OCI-LY1 (cell line): ENCODE data around the gene GRID2IP.
A peak's percentile ranks its signal among the peaks of the same experiment; 100 is the strongest.

Experiments used
- H2AFZ ChIP-seq: fragments of 200-600 bp; sonication (generic), shearing (Covaris generic); 2 replicates; pipeline ENCODE4 v1.6.0; 2014; ENCODE audit warnings: antibody characterized with exemption, mild to moderate bottlenecking, low read length
- H3F3A ChIP-seq: fragments of 200-600 bp; sonication (generic), shearing (Covaris generic); 2 replicates; pipeline ENCODE4 v1.6.0; 2014; ENCODE audit warnings: mild to moderate bottlenecking, antibody characterized with exemption, low read length, moderate library complexity; ENCODE audit not compliant: insufficient read depth
- H3K27ac ChIP-seq: fragments of 200-600 bp; sonication (generic); 2 replicates; pipeline ENCODE4 v1.5.1; 2014; ENCODE audit warnings: low read length, mixed run types, mild to moderate bottlenecking, low read depth; ENCODE audit not compliant: poor library complexity, severe bottlenecking
- H3K27me3 ChIP-seq: fragments of 200-600 bp; sonication (generic); 2 replicates; pipeline ENCODE4 v1.6.0; 2014; ENCODE audit warnings: antibody characterized with exemption, mild to moderate bottlenecking, low read length, moderate library complexity; ENCODE audit not compliant: insufficient read depth
- H3K36me3 ChIP-seq: fragments of 200-600 bp; sonication (generic); 2 replicates; pipeline ENCODE4 v1.6.1; 2014; ENCODE audit warnings: mild to moderate bottlenecking, antibody characterized with exemption, low read length, moderate library complexity, mixed read lengths; ENCODE audit not compliant: insufficient read depth
- H3K4me1 ChIP-seq: fragments of 200-600 bp; sonication (generic); 2 replicates; pipeline ENCODE4 v1.5.1; 2014; ENCODE audit warnings: mild to moderate bottlenecking, low read length, moderate library complexity; ENCODE audit not compliant: insufficient read depth, severe bottlenecking
- H3K4me2 ChIP-seq: fragments of 200-600 bp; sonication (generic), shearing (Covaris generic); 2 replicates; pipeline ENCODE4 v1.6.1; 2014; ENCODE audit warnings: low read length
- H3K4me3 ChIP-seq: fragments of 200-600 bp; sonication (generic); 2 replicates; pipeline ENCODE4 v1.5.1; 2014; ENCODE audit warnings: low read length, low read depth, mild to moderate bottlenecking, mixed read lengths; ENCODE audit not compliant: poor library complexity, severe bottlenecking
- H3K79me2 ChIP-seq: fragments of 200-600 bp; shearing (Covaris generic); 2 replicates; pipeline ENCODE4 v1.6.1; 2016; ENCODE audit warnings: mixed run types, low read length, mixed read lengths; ENCODE audit not compliant: insufficient read depth
- H3K9ac ChIP-seq: fragments of 200-600 bp; sonication (generic), shearing (Covaris generic); 2 replicates; pipeline ENCODE4 v1.6.1; 2014; ENCODE audit warnings: mild to moderate bottlenecking, low read length, mixed read lengths
- H3K9me2 ChIP-seq: fragments of 200-600 bp; sonication (generic), shearing (Covaris generic); 2 replicates; pipeline ENCODE4 v1.6.1; 2014; ENCODE audit warnings: low read depth, mild to moderate bottlenecking, low read length, mixed read lengths
- H3K9me3 ChIP-seq: fragments of 200-600 bp; shearing (Covaris generic); 2 replicates; pipeline ENCODE4 v1.6.1; 2014; ENCODE audit warnings: low read length, mixed read lengths
- H4K20me1 ChIP-seq: fragments of 200-600 bp; sonication (generic), shearing (Covaris generic); 2 replicates; pipeline ENCODE4 v1.6.0; 2016; ENCODE audit warnings: mild to moderate bottlenecking, low read length; ENCODE audit not compliant: insufficient read depth
- CTCF ChIP-seq: fragments of 200-600 bp; sonication (generic), shearing (Covaris generic); IDR thresholded peaks from 2 replicates; pipeline ENCODE4 v1.5.1; 2017; ENCODE audit warnings: mild to moderate bottlenecking, antibody characterized with exemption, low read length, moderate library complexity, mixed read lengths
- EZH2 ChIP-seq: fragments of 200-600 bp; sonication (generic), shearing (Covaris generic); IDR thresholded peaks from 2 replicates; pipeline ENCODE4 v1.8.0; 2017; ENCODE audit warnings: borderline replicate concordance, mixed run types, mild to moderate bottlenecking, antibody characterized with exemption, low read length, moderate library complexity, mixed read lengths

GRID2IP gene

GRCh38 chr7:6551016-6551511 lies at the start of gene GRID2IP:
Gene GRID2IP (minus strand): TSS chr7:6551461. CDS start chr7:6551436, 25 bp downstream.
- peaks cover 7% of the 10 kb centered on the region for H3K4me1 ChIP-seq
- H3K4me3 ChIP-seq = no peak within 1 kb of the TSS
- H3K36me3 ChIP-seq = no peaks in the 10 kb centered on the region
- H3F3A ChIP-seq = no peaks in the 10 kb centered on the region
- H3K27me3 ChIP-seq = no peaks in the 10 kb centered on the region
- no peak within 1 kb of the TSS for H3K4me2 ChIP-seq
- no peaks in the 10 kb centered on the region for H3K79me2 ChIP-seq
- no peaks in the 10 kb centered on the region for H4K20me1 ChIP-seq
- no peak for TF ChIP-seq EZH2
- TF ChIP-seq CTCF = no peak
- no peaks in the 10 kb centered on the region for H3K9me3 ChIP-seq
- H3K9ac ChIP-seq = no peak within 1 kb of the TSS
- no peak within 1 kb of the TSS for H3K27ac ChIP-seq
- no peak within 1 kb of the TSS for H2AFZ ChIP-seq
- H3K9me2 ChIP-seq = no peaks in the 10 kb centered on the region

GRCh38 chr7:6600093-6600492 lies 48.8 kb upstream of the GRID2IP start:
- no peak overlapping the region for H3K27ac ChIP-seq

GRCh38 chr7:6590645-6591110 lies 39.4 kb upstream of the GRID2IP start:
- no peak overlapping the region for H2AFZ ChIP-seq
- no peaks in the 10 kb centered on the region for H3K27me3 ChIP-seq
- peaks cover 61% of the 10 kb centered on the region for H3K36me3 ChIP-seq
- no peaks in the 10 kb centered on the region for H3K9me2 ChIP-seq
- H3K9me3 ChIP-seq = no peaks in the 10 kb centered on the region
- H3K9ac ChIP-seq = peak overlapping the region; percentile 88
- H3K4me1 ChIP-seq = peaks cover 19% of the 10 kb centered on the region
- TF ChIP-seq CTCF = no peak
- TF ChIP-seq EZH2 = no peak
- H3K4me2 ChIP-seq = peak overlapping the region; percentile 90
- H3K79me2 ChIP-seq = no peaks in the 10 kb centered on the region
- H3K4me3 ChIP-seq = peak overlapping the region; percentile 87
- no peaks in the 10 kb centered on the region for H4K20me1 ChIP-seq
- no peaks in the 10 kb centered on the region for H3F3A ChIP-seq
- no peak overlapping the region for H3K27ac ChIP-seq

More at GRCh38 chr7:6600093-6600492, 48.8 kb upstream of the GRID2IP start:
- Histone ChIP-seq H3K4me3 (no peak overlapping the region), H3K79me2 (no peaks in the 10 kb centered on the region), H2AFZ (no peak overlapping the region), H3K36me3 (peaks cover 42% of the 10 kb centered on the region), H3K9me3 (no peaks in the 10 kb centered on the region), H3K27me3 (no peaks in the 10 kb centered on the region), H4K20me1 (no peaks in the 10 kb centered on the region), H3K9me2 (no peaks in the 10 kb centered on the region), H3K4me1 (no peaks in the 10 kb centered on the region), H3K4me2 (no peak overlapping the region), H3F3A (no peaks in the 10 kb centered on the region), H3K9ac (no peak overlapping the region)
- TF ChIP-seq EZH2 (no peak), CTCF (no peak)
